ENCODE data around the gene NKX1-2.

NKX1-2 gene

DNA sequence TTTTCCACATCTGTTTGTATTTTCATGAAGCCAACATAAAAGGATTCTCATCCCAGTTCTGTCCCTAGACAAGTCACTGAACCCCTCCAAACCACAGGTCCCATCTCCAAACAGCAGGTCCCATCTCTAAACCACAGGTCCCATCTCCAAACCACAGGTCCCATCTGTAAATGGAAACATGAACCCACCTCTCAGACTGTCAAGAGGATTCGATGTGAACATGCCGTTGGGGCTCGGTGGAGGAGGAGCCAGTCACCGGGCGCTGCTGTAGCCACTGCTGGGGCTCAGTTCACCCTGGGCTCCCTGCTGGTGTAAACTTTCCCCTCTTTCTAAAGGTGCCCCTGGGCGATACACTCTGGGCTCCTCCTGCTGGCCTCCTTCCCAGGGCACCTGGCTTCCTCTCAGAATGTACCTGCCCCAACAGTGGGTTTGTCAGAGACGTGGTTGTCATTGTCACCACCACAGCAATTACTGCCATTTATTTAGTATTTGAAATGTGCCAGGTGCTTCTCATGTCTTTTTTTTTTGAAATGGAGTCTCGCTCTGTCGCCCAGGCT, 24.8 kb upstream of the NKX1-2 start:
- no peak for DNase-seq

- DNase-seq: no peak
Observed at GRCh38 chr10:124473070-124473469, 23.2 kb upstream of the NKX1-2 start.

- no peak for DNase-seq
Observed at GRCh38 chr10:124472071-124472470, 22.2 kb upstream of the NKX1-2 start.

GRCh38 chr10:124470544-124471434, 21.0 kb upstream of the NKX1-2 start:
- DNase-seq: no peak

- DNase-seq: no peak
Observed at GRCh38 chr10:124469956-124470484, 20.2 kb upstream of the NKX1-2 start.

DNA sequence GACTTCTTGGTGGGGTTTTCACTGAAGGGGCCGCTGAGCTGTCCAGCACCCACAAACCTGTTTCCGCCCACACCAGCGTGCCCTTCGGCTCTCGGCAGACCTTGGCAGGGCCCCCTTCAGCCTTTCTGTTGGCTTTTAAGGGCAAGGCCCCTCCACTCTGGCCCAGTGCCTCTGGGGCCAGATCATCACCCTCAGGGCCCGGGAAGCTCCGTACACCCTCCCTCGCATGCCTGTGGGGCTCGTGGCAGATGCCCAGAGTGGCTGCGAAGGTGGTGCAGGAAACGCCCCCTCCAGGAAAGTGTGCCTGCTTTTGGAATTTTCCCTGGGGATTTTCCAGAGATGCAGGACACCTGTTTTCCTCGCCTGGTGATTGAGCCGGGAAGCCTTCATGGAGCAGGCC, 18.8 kb upstream of the NKX1-2 start:
- no peak for DNase-seq

DNA sequence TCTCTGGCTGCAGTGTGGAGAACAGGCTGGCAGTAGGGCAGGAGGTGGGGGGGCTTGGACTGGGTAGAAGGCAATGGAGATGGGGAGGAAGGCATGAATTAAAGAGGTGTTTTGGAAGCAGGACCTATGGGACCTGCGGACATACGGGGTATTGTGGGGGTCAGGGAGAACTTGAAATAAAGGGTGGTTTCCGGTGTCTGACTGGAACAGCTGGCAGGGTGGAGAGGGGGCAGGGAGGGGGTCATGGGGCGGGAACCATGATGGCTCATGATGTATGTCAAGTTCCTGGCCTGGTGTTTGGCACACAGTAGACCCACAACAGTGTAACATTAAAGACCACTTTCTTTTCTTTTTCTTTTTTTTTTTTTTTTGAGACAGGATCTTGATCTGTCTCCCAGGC, 17.3 kb upstream of the NKX1-2 start:
- DNase-seq: no peak

DNA sequence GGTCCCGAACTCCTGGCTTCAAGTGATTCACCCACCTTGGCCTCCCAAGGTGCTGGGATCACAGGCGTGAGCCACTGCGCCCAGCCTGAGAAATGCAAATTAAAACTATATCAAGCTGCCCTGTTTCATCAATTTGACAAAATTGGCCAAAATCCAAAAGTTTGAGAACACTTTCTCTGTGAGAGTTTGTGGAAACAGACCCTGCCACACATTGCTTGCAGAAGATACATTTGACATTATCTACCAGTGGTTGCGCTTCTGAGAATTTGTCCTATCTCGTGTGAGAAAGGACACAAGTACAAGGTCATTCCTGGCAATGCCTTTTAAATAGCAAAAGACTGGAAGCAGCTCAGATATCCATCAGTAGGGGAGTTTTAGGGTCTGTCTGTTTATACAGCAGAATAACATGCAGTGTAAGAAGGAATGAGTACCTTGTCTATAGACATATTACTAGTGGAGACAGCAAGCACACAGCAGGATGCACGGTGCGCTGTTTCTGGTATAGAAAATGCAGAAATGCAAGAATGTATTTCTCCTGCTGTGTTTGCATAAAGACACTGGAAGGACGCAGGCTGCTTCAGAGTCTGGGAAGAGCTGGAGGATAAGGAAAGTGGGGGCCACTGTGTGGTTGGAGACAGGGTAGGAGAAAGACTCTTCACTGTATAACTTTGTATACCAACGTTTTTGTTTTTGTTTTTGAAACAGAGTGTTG, 16.1 kb upstream of the NKX1-2 start:
- no peak for DNase-seq

DNA sequence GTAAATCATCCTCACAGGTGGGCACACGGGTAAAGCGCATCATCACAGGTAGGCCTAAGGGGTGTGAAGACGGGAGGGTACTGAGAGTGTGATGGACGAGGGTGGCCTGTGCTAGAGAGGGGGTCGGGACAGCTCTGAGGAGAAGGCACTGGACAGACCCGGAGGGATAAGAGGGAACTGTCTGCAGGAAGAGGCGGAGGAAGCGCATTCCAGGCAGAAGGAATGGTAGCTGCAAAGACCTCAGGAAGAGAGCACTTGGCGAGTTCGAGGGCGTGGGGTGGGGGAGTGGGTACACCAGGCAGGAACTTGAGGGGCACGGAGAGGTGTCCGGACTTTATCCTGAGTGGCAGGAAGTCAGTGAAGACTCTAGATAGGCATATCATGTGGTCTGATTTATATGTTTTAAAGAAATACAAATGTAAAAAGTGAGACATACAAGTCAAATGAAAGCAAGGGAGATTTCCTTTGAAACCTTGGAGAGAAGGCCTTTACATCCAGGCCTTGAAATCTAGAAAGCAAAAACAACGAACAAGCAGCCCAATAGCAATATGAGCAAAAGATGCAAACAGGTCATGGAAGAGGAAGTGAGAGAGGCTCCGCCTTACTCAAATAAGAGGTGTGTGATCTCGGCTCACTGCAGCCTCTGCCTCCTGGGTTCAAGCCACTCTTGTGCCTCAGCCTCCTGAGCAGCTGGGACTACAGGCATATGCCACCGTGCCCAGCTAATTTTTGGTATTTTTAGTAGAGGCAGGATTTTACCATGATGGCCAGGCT, 15.4 kb upstream of the NKX1-2 start:
- no peak for DNase-seq

GRCh38 chr10:124464028-124464965, 14.5 kb upstream of the NKX1-2 start:
- no peak for DNase-seq

- DNase-seq: no peak
Observed at GRCh38 chr10:124462348-124462695, 12.5 kb upstream of the NKX1-2 start.

DNA sequence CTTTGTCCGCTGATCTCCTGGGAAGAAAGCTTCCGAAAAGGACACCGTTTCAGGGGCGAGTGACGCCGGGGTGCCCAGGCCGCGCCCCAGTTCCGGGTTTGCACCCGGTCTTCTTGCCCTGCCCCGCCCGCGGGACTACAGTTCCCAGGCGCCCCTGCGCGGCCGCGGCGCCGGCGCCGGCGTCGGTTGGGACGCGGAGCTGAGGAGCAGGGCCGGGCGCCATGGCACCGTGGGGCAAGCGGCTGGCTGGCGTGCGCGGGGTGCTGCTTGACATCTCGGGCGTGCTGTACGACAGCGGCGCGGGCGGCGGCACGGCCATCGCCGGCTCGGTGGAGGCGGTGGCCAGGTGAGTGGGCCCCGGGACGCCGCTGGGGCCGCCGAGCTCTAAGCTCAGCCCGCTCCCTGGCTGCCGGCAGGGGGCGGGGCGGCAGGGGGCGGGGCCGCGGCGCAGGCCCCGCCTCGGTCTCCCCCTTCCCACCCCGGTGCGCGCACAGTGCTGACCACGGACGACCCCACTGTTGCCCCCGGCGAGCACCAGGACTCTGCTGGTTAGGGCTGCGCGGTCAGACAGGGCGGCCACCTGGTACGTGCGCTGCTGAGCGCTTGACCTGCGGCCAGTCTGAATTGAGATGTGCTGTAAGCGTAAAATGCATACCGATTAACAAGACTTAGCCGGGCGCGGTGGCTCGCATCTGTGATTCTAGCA, 12.0 kb upstream of the NKX1-2 start, which contains the start of gene LHPP:
TSS of gene LHPP (plus strand) at position 182 of the 706 bp plus-strand sequence. CDS start at position 222, 40 bp downstream.
- peak; percentile 84 to 88 for DNase-seq

DNA sequence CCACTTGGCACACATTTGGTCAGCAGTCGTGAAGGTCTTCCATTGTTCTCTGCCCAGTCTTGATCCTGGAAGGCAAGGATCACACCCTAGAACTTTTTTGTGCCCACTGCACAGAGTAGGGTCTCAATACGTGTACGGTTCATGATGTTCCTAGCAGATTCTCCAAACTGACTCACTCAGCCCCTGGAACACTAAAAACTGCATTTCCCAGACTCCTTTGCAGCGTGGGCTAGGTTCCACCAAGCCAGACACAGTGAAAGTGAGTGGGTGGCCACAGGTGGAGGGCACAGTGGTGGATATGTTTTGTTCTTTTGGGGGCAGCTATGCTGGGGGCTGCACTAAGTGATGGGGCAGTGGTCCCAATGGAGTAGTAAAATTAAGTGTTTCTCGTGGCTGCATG, 10.3 kb upstream of the NKX1-2 start:
- DNase-seq: no peak

- no peak for DNase-seq
Observed at GRCh38 chr10:124459395-124459794, 9.6 kb upstream of the NKX1-2 start.

- DNase-seq: no peak
Observed at GRCh38 chr10:124458889-124459288, 9.1 kb upstream of the NKX1-2 start.

DNA sequence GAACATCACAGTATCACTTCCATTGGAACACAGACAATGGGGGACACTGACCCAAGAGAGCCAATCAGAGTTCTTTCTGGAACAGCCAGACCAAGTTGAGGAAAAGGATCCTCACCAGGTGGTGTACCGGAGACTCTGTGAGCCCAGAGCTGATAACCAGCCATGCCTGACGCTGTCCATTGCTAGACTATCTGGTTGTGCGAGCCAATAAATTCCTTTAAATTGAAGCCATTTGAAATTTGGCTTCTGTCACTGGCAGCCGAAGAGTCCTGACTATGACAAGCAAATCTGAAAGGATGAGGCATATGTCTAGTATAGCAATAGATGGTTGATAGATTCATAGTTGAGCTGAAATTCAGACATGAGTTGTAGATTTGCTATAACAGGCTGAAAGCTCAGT, 8.6 kb upstream of the NKX1-2 start:
- DNase-seq: no peak

DNA sequence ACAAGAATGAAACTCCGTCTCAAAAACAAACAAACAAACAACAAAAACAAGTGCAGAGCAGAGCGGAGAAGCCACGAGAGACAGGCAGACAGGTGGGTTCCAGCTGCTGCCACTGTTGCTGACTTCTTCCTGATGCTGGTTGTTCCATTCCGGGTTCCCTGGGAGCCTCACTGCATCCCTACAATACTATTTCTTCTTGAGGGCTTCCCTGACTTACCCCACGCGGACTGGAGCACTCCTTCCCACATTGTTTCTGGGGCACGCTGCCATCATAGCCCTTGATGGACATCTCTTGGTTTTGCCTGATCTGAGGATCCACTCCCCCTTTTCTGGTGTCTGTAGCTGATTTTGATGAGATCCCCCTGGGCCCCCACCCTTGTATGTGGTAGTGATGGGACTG, 5.6 kb upstream of the NKX1-2 start:
- no peak for DNase-seq

DNA sequence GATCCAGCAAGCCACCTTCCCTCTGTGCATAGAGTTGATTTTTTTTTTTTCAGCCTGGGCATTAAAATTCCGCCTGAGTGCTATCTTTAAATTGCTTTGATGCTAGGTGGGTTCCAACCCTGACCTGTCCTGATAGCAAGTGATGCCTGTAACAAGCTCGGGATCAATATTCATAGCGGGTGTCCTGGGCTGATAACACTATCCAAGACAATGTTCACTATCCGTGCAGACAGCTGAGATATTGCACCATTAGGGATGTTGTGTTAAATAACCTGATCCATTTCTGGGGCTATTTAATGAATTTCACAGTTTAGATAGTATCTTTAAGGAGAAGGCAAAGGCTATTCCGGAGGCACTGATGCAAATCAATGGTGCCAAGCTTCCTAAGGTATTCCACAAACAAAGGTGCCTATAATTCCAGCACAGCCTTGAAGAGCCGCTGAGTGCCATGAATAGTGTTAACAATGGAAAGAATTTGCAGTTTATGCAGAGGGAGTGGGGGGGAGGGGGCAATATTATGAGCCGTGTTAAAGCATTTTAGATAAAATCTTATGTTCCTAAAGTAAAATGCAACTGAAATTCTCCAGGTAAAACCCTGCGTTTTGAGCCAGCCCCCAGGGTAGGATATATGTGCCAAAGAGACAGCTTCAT, 4.2 kb upstream of the NKX1-2 start:
- no peak for DNase-seq

GRCh38 chr10:124451276-124451675, 1.4 kb upstream of the NKX1-2 start:
- DNase-seq: no peak

- no peak for DNase-seq
Observed at GRCh38 chr10:124450783-124451057, 885 bp upstream of the NKX1-2 start.

Measured in inflammatory macrophage treated with lipopolysaccharide for 1 hour (primary cell).